Thyroid gland (tissue), 4 donors: Measurements from ENCODE around the gene FARSA. TPM values are rescaled to one million over a fixed set of nuclear protein-coding genes. Genes with fewer than 3 reads are reported as not detected.
A peak's percentile ranks its signal among the peaks of the same experiment; 100 is the strongest.

Experiments
- DNase-seq, 2 donors: peaks; one replicate each; pipeline ENCODE4 v3.0.0-alpha.2; 2019
- H3K27ac ChIP-seq, 3 donors: fragments of 200-600 bp; sonication (generic); 1 replicate in 2 of 3; 2 replicates in 1 of 3; pipeline ENCODE4 v1.5.1; 2016 to 2019; ENCODE audit warnings: mild to moderate bottlenecking in 1 of 3, moderate library complexity in 1 of 3
- H3K27me3 ChIP-seq: fragments of 200-600 bp; sonication (generic); one replicate; pipeline ENCODE4 v1.5.1; 2019
- H3K36me3 ChIP-seq, 2 donors: fragments of 200-600 bp; sonication (generic); one replicate each; pipeline ENCODE4 v1.5.1; 2016 to 2019
- H3K4me1 ChIP-seq, 2 donors: fragments of 200-600 bp; sonication (generic); one replicate each; pipeline ENCODE4 v1.5.1; 2017 to 2019
- H3K4me3 ChIP-seq, 3 donors: fragments of 200-600 bp; sonication (generic); replicated peaks in 1 of 3; 1 replicate in 2 of 3; 2 replicates in 1 of 3; pipeline ENCODE4 v1.5.1; 2016; ENCODE audit warnings: mild to moderate bottlenecking in 1 of 3
- H3K9me3 ChIP-seq: fragments of 200-600 bp; sonication (generic); one replicate; pipeline ENCODE4 v1.5.1; 2017
- CTCF ChIP-seq, 6 experiments: fragments of 200-600 bp in 3 of 6; fragments of 450-650 bp in 3 of 6; sonication (generic) in 3 of 6; IDR thresholded peaks; one replicate each; pipeline ENCODE4 v1.5.1; 2016 to 2019; ENCODE audit warnings: antibody characterized with exemption in 6 of 6, mild to moderate bottlenecking in 2 of 6, inconsistent platforms in 1 of 6, moderate library complexity in 1 of 6
- POLR2A ChIP-seq, 2 donors: fragments of 450-650 bp; IDR thresholded peaks; one replicate each; pipeline ENCODE4 v1.6.1; 2017; ENCODE audit warnings: antibody characterized with exemption in 2 of 2, mild to moderate bottlenecking in 2 of 2, moderate library complexity in 1 of 2
- WGBS, 2 donors: methylation state at CpG; one replicate each; pipeline ENCODE4 v1.1.5; 2017; 5-methylcytosine and 5-hydroxymethylcytosine counted together
- intact Hi-C: fragments of 100-400 bp; cut with DNase I; formaldehyde crosslinking; loops from one replicate; pipeline ENCODE4 v1.15.1; 2023
- total RNA-seq, 4 donors: library from RNA; depleted of rRNA; stranded (reverse); fragments of >200 nt; gene quantifications; one replicate each; pipeline ENCODE4 v1.2.3, GENCODE V29; 2016

FARSA gene
- total RNA-seq, 4 donors from 2014 or later: 43.5 to 61.5 (median 53.4) TPM

DNA sequence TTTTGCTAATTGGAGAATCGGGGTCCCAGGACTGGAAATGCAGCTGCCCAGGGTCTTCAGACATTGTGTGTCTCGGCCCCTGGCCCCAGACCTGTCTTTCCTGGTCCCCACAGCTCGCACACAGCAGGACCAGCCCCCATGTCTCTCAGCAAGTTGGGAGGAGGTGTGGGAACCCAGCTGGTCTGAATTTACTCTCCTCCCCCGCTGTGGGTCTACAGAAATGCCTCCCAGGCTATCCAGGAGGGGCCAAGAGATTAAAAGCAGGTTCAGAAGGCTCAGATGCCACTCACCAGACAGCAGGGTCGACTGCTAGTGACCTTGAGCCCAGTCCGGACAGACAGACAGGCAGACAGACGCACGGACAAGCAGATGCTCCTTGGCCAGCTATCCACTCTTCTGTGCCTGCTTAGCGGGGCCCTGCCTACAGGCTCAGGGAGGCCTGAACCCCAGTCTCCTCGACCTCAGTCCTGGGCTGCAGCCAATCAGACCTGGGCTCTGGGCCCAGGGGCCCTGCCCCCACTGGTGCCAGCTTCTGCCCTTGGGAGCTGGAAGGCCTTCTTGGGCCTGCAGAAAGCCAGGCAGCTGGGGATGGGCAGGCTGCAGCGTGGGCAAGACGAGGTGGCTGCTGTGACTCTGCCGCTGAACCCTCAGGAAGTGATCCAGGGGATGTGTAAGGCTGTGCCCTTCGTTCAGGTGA lies 35.9 kb upstream of the FARSA start, which contains the start of gene DAND5:
Gene DAND5, plus strand, starts transcription at position 285 of the 697 bp plus-strand sequence. Its CDS starts 85 bp downstream, at position 370.
- no peak for TF ChIP-seq CTCF (IDR thresholded peaks at IDR 0.05)
- no peak for TF ChIP-seq POLR2A (IDR thresholded peaks at IDR 0.05)
- peak; percentile 64 to 68 for DNase-seq
- Histone ChIP-seq H3K4me3 (no peak within 1 kb of the TSS), H3K36me3 (no peaks in the 10 kb centered on the region), H3K9me3 (no peaks in the 10 kb centered on the region), H3K27me3 (no peaks in the 10 kb centered on the region), H3K4me1 (peaks cover 7 to 8% of the 10 kb centered on the region in 2 donors), H3K27ac (peak within 1 kb of the TSS in 1 of 3 donors; percentile 18)
- intact Hi-C loops: no loop called here
- WGBS, 2 donors: 53 to 62% methylated on average over 4 to 13 of the region's 14 CpGs

- Histone ChIP-seq H3K27ac (no peak overlapping the region), H3K27me3 (no peaks in the 10 kb centered on the region), H3K36me3 (no peaks in the 10 kb centered on the region), H3K4me1 (peaks cover 7 to 8% of the 10 kb centered on the region in 2 donors), H3K4me3 (no peak overlapping the region), H3K9me3 (no peaks in the 10 kb centered on the region)
- intact Hi-C loops: no loop called here
- WGBS, 2 donors: 92 to 93% methylated on average over 5 of the region's 5 CpGs
- TF ChIP-seq CTCF (IDR thresholded peaks at IDR 0.05): no peak
- no peak for TF ChIP-seq POLR2A (IDR thresholded peaks at IDR 0.05)
- no peak for DNase-seq
Measured at GRCh38 chr19:12967907-12968306, 34.4 kb upstream of the FARSA start.

- H3K27ac ChIP-seq: peak overlapping the region in 2 of 3 donors; percentile 51 to 69
- no peaks in the 10 kb centered on the region for H3K27me3 ChIP-seq
- TF ChIP-seq CTCF (IDR thresholded peaks at IDR 0.05) (no peak), POLR2A (IDR thresholded peaks at IDR 0.05) (no peak)
- intact Hi-C loops: loop anchor here (2.0 kb wide), 1 partner anchor 79 kb away; the partner anchor contains the start of gene KLF1
- no peaks in the 10 kb centered on the region for H3K9me3 ChIP-seq
- H3K36me3 ChIP-seq: no peaks in the 10 kb centered on the region
- peaks cover 7 to 8% of the 10 kb centered on the region in 2 donors for H3K4me1 ChIP-seq
- no peak for DNase-seq
- WGBS, 2 donors: 53 to 54% methylated on average over 8 of the region's 8 CpGs
- H3K4me3 ChIP-seq: peak overlapping the region in 1 of 3 donors; percentile 36
Measured at GRCh38 chr19:12965812-12966135, 32.3 kb upstream of the FARSA start.

- H3K9me3 ChIP-seq: no peaks in the 10 kb centered on the region
- H3K27ac ChIP-seq: peak overlapping the region in 2 of 3 donors; percentile 51 to 69
- no peak for TF ChIP-seq POLR2A (IDR thresholded peaks at IDR 0.05)
- TF ChIP-seq CTCF (IDR thresholded peaks at IDR 0.05): peak; percentile 75 to 96 (median 89)
- H3K4me3 ChIP-seq: peak overlapping the region in 2 of 3 donors; percentile 18 to 36
- WGBS, 2 donors: 1 to 2% methylated on average over 12 to 21 of the region's 34 CpGs
- peaks cover 7 to 8% of the 10 kb centered on the region in 2 donors for H3K4me1 ChIP-seq
- no peaks in the 10 kb centered on the region for H3K36me3 ChIP-seq
- peak; percentile 70 to 78 for DNase-seq
- intact Hi-C loops: loop anchor here (2.0 kb wide), 1 partner anchor 78 kb away; the partner anchor contains the start of gene KLF1
- no peaks in the 10 kb centered on the region for H3K27me3 ChIP-seq
Measured at GRCh38 chr19:12965017-12965811, 31.7 kb upstream of the FARSA start.
